ENCODE results near the gene GLIS1.

- TF ChIP-seq POLR2AphosphoS5 (IDR thresholded peaks at IDR 0.05), result no peak
- no peak for TF ChIP-seq CTCF (IDR thresholded peaks at IDR 0.05)
- TF ChIP-seq EP300 (IDR thresholded peaks at IDR 0.05), result no peak
These were observed 20.5 kb downstream of the GLIS1 start for GRCh38 chr1:53718443-53718842.

Measured in stomach (tissue), 4 donors.